Measurements from ENCODE around the gene OR51A7.
"Not testable (repeated sequence)": the region's sequence is repeated elsewhere in the genome, so short reads cannot be mapped to it uniquely, and the experiment has no call there.

DNA sequence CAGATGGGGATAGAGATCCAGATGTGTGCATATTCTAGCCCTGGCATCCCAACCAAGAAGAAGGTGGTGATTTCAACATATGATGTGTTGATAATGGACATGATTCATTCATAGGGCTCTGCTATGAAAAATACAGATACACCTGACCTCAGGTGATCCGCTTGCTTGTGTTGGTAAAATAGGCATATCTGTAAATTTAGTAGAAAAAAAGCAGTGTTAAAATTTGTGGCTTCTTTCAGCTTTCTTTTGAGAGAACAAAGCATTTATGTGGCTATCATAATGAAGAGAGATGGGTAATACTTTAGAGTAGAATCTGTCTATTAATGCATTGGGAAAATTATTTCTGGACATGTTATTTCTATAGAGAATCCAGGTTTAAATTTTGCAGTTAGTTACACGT is 52.0 kb downstream of the OR51A7 start, which contains the start of gene OR51A2:
- not testable (repeated sequence) for TF ChIP-seq POLR2A (IDR thresholded peaks at IDR 0.05); POLR2AphosphoS5 (IDR thresholded peaks at IDR 0.05; ENCODE audit: insufficient read depth in 1 of 2, low read depth in 1 of 2)
- TF ChIP-seq, protein P1, sequence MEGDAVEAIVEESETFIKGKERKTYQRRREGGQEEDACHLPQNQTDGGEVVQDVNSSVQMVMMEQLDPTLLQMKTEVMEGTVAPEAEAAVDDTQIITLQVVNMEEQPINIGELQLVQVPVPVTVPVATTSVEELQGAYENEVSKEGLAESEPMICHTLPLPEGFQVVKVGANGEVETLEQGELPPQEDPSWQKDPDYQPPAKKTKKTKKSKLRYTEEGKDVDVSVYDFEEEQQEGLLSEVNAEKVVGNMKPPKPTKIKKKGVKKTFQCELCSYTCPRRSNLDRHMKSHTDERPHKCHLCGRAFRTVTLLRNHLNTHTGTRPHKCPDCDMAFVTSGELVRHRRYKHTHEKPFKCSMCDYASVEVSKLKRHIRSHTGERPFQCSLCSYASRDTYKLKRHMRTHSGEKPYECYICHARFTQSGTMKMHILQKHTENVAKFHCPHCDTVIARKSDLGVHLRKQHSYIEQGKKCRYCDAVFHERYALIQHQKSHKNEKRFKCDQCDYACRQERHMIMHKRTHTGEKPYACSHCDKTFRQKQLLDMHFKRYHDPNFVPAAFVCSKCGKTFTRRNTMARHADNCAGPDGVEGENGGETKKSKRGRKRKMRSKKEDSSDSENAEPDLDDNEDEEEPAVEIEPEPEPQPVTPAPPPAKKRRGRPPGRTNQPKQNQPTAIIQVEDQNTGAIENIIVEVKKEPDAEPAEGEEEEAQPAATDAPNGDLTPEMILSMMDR (IDR thresholded peaks at IDR 0.05) = not testable (repeated sequence)

Data from vagina (tissue), 2 donors.